Posterior cingulate gyrus (tissue), 11 donors: ENCODE measurements around the gene CHAD.
"Not testable (repeated sequence)": the region's sequence is repeated elsewhere in the genome, so short reads cannot be mapped to it uniquely, and the experiment has no call there.

ENCODE experiments used
- DNase-seq, 10 donors: peaks; one replicate each; pipeline versions ENCODE4 v3.0.0 to v3.0.0-alpha.2; 2020 to 2021; ENCODE audit warnings: mixed read lengths in 3 of 10
- intact Hi-C: fragments of 100-400 bp; cut with DNase I; formaldehyde crosslinking; loops from one replicate; pipeline ENCODE4 v1.15.1; 2023

The CHAD gene

GRCh38 chr17:50475775-50476544 lies 7.3 kb upstream of the CHAD start:
- DNase-seq = peak in 2 of 10 donors; percentile 4 to 40
- intact Hi-C loops = not testable (repeated sequence)

- peak in 2 of 10 donors; percentile 4 to 29 for DNase-seq
- intact Hi-C loops = no loop called here
Observed at GRCh38 chr17:50475362-50475761, 6.7 kb upstream of the CHAD start.

DNA sequence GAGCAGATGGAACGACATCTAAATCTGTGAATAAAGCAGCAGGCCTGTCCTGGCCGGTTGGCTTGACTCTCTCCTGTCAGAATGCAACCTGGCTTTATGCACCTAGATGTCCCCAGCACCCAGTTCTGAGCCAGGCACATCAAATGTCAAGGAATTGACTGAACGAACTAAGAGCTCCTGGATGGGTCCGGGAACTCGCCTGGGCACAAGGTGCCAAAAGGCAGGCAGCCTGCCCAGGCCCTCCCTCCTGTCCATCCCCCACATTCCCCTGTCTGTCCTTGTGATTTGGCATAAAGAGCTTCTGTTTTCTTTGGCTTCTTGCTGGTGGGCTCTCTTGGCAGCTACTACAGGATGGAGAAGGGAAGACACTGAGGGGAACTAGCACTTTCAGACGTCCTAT lies 5.8 kb upstream of the CHAD start:
- intact Hi-C loops = no loop called here
- DNase-seq = peak in 2 of 10 donors; percentile 33 to 57

DNA sequence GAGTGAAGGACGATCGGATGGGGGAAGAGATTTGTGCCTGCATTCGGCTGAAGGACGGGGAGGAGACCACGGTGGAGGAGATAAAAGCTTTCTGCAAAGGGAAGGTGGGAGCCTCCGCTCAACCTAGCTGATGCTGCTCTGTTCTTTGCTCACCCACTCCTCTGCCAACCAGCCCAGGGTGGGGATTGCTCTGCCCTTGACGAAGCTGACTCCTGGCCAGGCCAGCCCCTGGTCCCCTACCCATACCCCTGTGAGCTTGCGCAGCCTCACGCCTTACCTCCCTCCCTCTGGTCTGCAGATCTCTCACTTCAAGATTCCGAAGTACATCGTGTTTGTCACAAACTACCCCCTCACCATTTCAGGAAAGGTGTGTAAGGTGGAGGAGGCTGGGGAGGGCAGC lies 5.2 kb upstream of the CHAD start:
- intact Hi-C loops = no loop called here
- peak in 2 of 10 donors; percentile 7 to 64 for DNase-seq

DNA sequence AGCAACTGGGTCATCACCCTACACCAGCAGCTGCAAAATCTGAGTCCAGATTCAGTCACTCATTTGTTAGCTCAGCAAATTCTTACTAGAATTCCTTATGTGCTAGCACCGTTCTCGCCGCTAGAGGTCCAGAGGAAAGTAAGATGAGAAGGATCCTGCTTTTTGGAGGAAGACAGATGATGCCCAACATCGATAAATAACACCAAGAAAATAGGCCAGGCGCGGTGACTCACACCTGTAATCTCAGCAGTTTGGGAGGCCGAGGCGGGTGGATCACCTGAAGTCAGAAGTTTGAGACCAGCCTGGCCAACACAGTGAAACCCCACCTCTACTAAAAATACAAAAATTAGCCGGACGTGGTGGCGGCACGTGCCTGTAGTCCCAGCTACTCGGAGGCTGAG lies 4.1 kb upstream of the CHAD start:
- DNase-seq = peak in 5 of 10 donors; percentile 37 to 62 (median 57)
- intact Hi-C loops = not testable (repeated sequence)

- DNase-seq = peak in 3 of 10 donors; percentile 22 to 64 (median 58)
- intact Hi-C loops = no loop called here
Observed at GRCh38 chr17:50472286-50472685, 3.6 kb upstream of the CHAD start.

- DNase-seq = peak in 2 of 10 donors; percentile 37 to 51
- intact Hi-C loops = no loop called here
Observed at GRCh38 chr17:50471009-50471905, 2.6 kb upstream of the CHAD start.

DNA sequence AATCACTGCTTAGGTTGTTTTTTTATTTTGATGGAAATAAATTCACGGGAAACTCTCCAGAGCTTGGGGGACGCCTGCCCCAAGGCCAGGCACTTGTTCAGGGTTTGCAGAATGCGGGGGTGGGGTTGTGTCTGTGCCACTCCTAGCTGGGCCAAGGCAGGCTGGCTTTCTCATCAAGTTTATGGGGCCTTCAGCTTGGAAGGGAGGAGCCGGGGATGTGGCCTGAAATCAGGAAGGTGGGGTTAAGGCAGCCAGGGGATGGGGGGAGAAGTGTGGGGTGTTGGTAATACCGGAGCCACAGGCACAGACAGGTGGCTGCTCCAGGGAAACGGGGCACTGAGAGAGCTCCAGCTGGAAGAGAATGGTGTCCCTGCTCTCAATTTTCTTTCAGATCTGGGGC lies 1.7 kb upstream of the CHAD start:
- DNase-seq = peak in 2 of 10 donors; percentile 45 to 52
- intact Hi-C loops = no loop called here

DNA sequence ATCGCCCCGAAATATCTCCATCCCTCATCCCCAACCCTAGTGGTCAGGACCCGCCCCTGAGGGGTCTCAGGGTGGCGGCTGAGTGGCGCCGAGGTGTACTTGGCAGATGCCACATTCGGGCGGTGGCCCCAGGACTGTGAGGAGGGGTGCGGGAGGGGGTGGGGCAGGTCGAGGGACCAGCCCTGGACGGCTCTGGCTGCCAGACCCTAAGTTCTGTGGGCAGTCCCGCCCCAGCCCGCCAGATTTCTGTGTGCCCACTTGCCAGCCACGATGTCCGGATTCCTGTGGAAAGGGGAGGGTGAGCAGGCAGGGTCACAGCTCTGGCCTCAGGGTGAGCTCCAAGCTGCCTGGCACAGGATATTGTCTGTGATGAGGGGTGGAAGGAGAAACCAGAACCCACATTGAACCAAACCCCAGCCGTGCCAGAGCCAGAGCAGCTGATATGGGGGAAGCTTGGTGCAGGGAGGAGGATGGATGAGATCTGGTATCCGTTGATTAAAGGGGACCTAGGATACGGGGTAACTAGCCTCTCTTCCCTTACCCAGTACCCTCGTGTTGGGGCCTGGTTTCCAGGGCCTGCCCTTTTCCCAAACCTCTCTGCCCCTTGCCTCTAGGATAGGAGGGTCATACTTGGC lies 1.1 kb upstream of the CHAD start:
- peak in 2 of 10 donors; percentile 37 to 53 for DNase-seq
- intact Hi-C loops = no loop called here

DNA sequence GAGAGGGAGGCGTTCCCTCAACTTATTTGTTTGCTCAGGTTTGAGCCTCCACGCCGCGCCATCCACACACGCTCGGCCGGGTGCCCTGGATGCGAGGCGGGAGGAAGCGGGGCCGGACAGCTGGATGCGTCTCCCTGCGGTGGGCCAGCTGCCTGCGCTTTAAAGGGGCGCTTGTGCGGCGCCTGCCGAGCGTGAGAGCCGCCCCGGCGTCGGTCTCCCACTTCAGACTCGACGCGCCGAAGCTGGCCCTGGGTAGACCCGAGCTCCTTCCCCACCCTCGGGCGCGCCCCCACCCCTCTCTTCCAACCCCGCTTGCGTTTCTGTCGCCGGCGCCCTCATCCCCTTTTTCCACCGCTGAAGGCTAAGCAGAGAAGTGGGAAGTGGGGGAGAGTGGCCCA lies 527 bp upstream of the CHAD start:
- intact Hi-C loops = no loop called here
- peak in 2 of 10 donors; percentile 78 to 82 for DNase-seq

DNA sequence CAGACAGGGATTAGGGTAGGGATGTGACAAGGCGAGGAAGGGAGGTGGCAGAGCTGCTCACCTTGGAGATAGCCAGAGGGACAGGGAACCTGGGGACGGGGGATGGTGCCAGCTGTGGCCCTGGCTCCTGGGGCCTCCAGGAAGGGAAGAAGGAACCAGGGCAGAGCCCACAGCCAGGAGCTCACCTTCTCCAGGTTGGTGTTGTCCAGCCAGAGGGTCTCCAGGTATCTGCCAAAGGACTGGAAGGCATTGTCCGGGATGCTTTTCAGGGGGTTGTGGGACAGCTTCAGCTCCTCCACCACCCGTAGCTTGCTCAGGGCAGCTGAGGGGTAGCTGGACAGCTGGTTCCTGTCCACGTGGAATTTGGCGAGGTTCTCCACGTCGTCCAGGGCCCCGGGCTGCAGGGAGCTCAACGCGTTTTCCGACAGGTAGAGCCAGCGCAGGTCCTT lies 801 bp downstream of the CHAD start:
- peak in 1 of 10 donors; percentile 62 for DNase-seq
- intact Hi-C loops = no loop called here

GRCh38 chr17:50467114-50467854 lies 1.4 kb downstream of the CHAD start:
- peak in 1 of 10 donors; percentile 57 for DNase-seq

DNA sequence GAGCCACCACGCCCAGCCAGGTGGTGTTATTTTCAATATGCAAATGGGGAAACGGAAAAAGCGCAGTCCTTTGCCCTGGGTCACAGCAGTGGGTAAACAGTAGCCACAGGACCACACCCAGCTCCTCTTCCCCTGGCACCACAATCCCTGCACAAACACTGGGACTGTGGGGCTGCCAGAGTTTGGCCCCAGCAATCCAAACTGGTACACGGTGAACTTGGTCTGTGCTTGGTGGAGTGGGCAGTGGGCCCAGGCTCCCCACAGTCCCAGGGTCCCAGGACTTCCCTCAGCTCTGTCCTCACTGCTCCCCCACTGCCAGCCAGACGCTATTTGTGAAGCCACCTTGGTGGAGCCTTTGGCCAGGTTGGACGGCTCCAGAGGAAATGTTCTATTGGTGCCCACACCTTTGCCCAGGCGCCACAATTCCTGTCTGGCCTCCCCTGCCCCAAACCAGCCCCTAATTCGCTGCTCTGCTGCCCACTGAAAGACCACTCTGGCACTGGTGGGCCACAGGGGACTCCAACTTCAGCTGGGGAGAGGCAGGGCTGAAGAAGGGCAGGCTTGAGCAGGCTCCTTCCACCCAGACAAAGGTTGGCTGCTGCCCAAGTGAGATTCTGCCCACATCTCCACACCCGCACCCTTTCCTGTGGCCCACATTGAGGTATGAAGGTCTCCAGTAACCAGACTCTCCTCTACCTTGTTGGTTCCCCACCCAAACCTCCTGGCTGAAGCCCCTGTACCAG lies 2.1 kb downstream of the CHAD start:
- intact Hi-C loops = no loop called here
- DNase-seq = peak in 1 of 10 donors; percentile 51

More at GRCh38 chr17:50467114-50467854, 1.4 kb downstream of the CHAD start:
- intact Hi-C loops = no loop called here

DNA sequence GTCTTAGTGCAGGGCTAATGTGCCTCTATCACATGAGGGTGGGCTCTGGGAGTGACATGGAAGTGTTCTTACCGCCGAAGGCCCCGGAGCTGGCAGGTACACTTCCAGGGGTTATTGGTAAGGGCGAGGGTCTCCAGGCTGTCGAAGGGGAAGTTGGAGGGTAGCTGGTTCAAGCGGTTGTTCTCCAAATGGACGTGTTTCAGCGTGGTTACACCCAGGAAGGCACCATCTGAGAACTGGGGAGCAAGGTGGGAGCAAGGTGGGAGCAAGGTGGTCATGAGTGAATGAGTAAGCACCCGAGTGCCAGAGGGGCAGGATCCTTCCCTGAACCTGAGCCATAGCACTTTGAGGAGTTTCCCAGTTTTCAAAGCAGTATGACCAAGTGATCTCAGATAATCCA lies 3.0 kb downstream of the CHAD start:
- peak in 2 of 10 donors; percentile 17 to 33 for DNase-seq
- intact Hi-C loops = no loop called here

- DNase-seq = peak in 2 of 10 donors; percentile 25 to 54
- intact Hi-C loops = no loop called here
Observed at GRCh38 chr17:50465171-50465570, 3.5 kb downstream of the CHAD start.

DNA sequence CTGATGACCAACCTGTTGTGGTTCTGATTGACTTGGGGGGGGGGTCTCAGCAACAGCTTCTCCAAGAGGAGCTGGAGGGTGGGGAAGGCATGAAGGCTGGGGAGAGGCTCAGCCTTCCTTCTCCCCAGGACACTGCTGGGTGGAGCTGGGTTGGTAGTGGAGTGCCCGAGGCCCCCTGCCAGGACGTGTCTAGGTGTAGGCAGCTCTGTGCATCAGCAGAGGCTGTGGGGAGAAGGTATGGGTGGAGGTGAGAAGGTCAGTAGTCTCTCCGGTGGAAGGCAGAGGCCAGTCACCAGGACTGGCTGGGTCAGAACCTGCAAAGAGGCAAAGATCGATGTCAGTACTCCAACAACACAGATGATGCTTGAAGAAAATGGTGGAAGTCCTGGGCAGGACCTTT lies 3.9 kb downstream of the CHAD start:
- peak in 2 of 10 donors; percentile 21 to 24 for DNase-seq
- intact Hi-C loops = no loop called here

DNA sequence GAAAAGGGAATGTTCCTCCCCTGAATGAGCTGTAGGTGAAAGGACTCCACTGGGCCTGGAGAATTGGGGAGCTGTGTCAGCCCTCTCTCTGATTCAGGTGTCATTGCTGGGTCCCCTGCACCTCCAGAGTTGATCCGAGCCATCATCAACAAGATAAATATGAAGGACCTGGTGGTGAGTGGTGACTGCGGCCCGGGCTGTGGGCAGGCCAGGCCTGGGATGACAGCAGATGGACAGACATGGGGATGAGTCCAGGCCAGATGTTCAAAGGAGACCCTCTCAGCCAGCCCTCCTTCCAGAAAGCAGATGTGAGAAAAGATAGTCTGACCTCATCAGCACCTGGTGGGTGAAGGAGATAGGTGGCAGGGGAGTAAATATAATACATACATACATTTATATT lies 4.6 kb downstream of the CHAD start:
- intact Hi-C loops = no loop called here

DNA sequence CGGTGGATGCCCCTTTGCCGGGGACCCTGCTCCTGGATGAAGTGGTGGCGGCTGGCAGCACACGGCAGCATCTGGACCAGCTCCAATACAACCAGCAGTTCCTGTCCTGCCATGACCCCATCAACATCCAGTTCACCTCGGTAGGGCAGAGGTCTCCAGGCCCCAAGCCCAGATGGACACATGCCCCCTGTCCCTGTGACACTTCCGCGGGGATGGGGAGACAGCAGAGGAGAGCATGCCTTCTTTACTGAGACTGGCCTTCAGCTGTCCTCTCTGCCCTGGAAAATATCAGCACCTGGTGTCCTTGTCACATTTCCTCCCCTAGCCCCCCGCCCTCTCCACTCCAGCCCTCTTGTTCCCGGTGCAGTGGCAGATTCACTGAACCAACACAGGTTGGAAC lies 6.2 kb downstream of the CHAD start:
- DNase-seq = peak in 2 of 10 donors; percentile 47 to 49
- intact Hi-C loops = no loop called here

More for the DNA sequence above, 4.6 kb downstream of the CHAD start:
- DNase-seq = no peak

GRCh38 chr17:50461550-50462132 lies 7.0 kb downstream of the CHAD start:
- peak in 2 of 10 donors; percentile 26 to 39 for DNase-seq
- intact Hi-C loops = no loop called here
